Right atrium auricular region (tissue), 2 donors: ENCODE data around the gene MYO15B. TPM values are rescaled to one million over a fixed set of nuclear protein-coding genes. Genes with fewer than 3 reads are reported as not detected.

Experiments
- DNase-seq: peaks from one replicate; pipeline ENCODE4 v3.0.0-alpha.2; 2019; ENCODE audit warnings: low spot score
- H3K27ac ChIP-seq, 2 donors: fragments of 200-600 bp; sonication (generic); 1 replicate in 1 of 2; 2 replicates in 1 of 2; pipeline ENCODE4 v1.5.1; 2016 to 2019
- H3K27me3 ChIP-seq, 2 donors: fragments of 200-600 bp; sonication (generic); one replicate each; pipeline versions ENCODE4 v1.5.1 to v1.6.0; 2017 to 2019
- H3K36me3 ChIP-seq: fragments of 200-600 bp; sonication (generic); one replicate; pipeline ENCODE4 v1.5.1; 2016
- H3K4me1 ChIP-seq, 2 donors: fragments of 200-600 bp; sonication (generic); one replicate each; pipeline versions ENCODE4 v1.5.1 to v1.6.0; 2017 to 2019
- H3K4me3 ChIP-seq, 2 donors: fragments of 200-600 bp; sonication (generic); 1 replicate in 1 of 2; 2 replicates in 1 of 2; pipeline ENCODE4 v1.5.1; 2017 to 2019; ENCODE audit warnings: mild to moderate bottlenecking in 1 of 2, moderate library complexity in 1 of 2
- H3K9me3 ChIP-seq, 2 donors: fragments of 200-600 bp; sonication (generic); one replicate each; pipeline ENCODE4 v1.5.1; 2019
- total RNA-seq, 2 donors: library from RNA; depleted of rRNA; stranded (reverse); fragments of >200 nt; gene quantifications; one replicate each; pipeline ENCODE4 v1.1.0, GENCODE V29; 2016
- TF ChIP-seq, protein P1 (sequence below), 2 donors: fragments of 200-600 bp; sonication (generic); IDR thresholded peaks; one replicate each; pipeline ENCODE4 v1.5.1; 2019; ENCODE audit warnings: antibody characterized with exemption in 2 of 2

Gene MYO15B
- total RNA-seq, 2 donors from 2014 or later = 29.3 to 34.3 TPM

- TF ChIP-seq, protein P1, sequence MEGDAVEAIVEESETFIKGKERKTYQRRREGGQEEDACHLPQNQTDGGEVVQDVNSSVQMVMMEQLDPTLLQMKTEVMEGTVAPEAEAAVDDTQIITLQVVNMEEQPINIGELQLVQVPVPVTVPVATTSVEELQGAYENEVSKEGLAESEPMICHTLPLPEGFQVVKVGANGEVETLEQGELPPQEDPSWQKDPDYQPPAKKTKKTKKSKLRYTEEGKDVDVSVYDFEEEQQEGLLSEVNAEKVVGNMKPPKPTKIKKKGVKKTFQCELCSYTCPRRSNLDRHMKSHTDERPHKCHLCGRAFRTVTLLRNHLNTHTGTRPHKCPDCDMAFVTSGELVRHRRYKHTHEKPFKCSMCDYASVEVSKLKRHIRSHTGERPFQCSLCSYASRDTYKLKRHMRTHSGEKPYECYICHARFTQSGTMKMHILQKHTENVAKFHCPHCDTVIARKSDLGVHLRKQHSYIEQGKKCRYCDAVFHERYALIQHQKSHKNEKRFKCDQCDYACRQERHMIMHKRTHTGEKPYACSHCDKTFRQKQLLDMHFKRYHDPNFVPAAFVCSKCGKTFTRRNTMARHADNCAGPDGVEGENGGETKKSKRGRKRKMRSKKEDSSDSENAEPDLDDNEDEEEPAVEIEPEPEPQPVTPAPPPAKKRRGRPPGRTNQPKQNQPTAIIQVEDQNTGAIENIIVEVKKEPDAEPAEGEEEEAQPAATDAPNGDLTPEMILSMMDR (IDR thresholded peaks at IDR 0.05) = no peak
- no peaks in the 10 kb centered on the region for H3K36me3 ChIP-seq
These were observed 2.8 kb upstream of the MYO15B start for GRCh38 chr17:75584849-75585175.

GRCh38 chr17:75588596-75589011 lies 1.0 kb downstream of the MYO15B start:
- Histone ChIP-seq H3K36me3 (no peaks in the 10 kb centered on the region), H3K4me3 (peak overlapping the region; percentile 45 to 74), H3K27ac (peak overlapping the region; percentile 91 to 96), H3K27me3 (no peaks in the 10 kb centered on the region), H3K9me3 (no peaks in the 10 kb centered on the region), H3K4me1 (peaks cover 0 to 24% of the 10 kb centered on the region in 2 donors)
- DNase-seq = no peak
- TF ChIP-seq, protein P1 (IDR thresholded peaks at IDR 0.05) = no peak

More at GRCh38 chr17:75584849-75585175, 2.8 kb upstream of the MYO15B start:
- H3K4me3 ChIP-seq = no peak overlapping the region
- H3K27ac ChIP-seq = no peak overlapping the region
- H3K9me3 ChIP-seq = no peaks in the 10 kb centered on the region
- no peak for DNase-seq
- H3K27me3 ChIP-seq = no peaks in the 10 kb centered on the region
- H3K4me1 ChIP-seq = peaks cover 0 to 16% of the 10 kb centered on the region in 2 donors

DNA sequence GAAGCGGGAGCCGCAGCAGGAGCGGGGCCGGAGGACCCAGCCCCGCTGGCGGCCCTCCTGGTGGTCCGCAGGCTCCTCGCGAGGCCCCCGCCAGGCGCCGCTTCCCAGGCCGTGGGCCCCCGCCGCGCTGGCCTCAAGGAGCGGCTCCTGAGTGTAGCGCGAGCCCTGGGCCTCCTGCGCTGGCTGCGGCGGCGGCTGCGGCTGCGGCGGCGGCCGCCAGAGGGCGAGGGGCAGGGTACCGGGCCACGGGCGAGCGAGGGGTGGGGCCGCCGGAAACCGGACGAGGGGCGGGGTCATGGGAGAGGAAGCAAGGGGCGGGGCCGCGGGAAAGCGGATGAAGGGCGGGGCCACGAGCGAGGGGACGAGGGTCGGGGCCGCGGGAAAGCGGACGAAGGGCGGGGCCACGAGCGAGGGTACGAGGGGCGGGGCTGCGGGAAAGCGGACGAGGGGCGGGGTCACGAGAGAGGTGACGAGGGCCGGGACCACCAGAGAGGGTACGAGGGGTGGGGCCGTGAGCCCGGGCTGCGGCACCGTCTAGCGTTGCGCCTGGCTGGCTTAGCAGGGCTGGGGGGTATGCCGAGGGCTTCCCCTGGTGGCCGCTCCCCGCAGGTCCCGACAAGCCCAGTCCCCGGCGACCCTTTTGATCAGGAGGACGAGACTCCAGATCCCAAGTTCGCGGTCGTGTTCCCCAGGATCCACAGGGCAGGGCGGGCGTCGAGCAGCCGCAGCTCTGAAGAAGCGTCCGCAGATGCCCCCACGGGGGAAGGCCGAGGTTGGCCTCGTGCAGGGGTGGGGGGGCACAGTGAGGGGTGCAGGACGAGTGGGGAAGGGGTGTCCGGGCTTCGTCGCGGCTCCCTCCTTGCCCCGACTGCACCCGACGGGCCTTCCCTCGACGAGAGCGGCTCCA lies 1.7 kb downstream of the MYO15B start:
- H3K9me3 ChIP-seq = no peaks in the 10 kb centered on the region
- TF ChIP-seq, protein P1 (IDR thresholded peaks at IDR 0.05) = peak; percentile 56 to 82
- no peaks in the 10 kb centered on the region for H3K27me3 ChIP-seq
- DNase-seq = peak; percentile 84
- no peaks in the 10 kb centered on the region for H3K36me3 ChIP-seq
- H3K4me3 ChIP-seq = peak overlapping the region; percentile 45 to 74
- H3K27ac ChIP-seq = peak overlapping the region; percentile 91 to 96
- peaks cover 0 to 24% of the 10 kb centered on the region in 2 donors for H3K4me1 ChIP-seq

GRCh38 chr17:75589919-75590303 lies 2.3 kb downstream of the MYO15B start:
- Histone ChIP-seq H3K27ac (peak overlapping the region; percentile 91 to 96), H3K4me3 (peak overlapping the region in 1 of 2 donors; percentile 74)
- TF ChIP-seq, protein P1 (IDR thresholded peaks at IDR 0.05) = no peak

GRCh38 chr17:75590314-75590761 lies 2.7 kb downstream of the MYO15B start:
- H3K27me3 ChIP-seq = no peaks in the 10 kb centered on the region
- H3K4me1 ChIP-seq = peaks cover 0 to 24% of the 10 kb centered on the region in 2 donors
- no peaks in the 10 kb centered on the region for H3K9me3 ChIP-seq
- no peaks in the 10 kb centered on the region for H3K36me3 ChIP-seq
- H3K4me3 ChIP-seq = peak overlapping the region in 1 of 2 donors; percentile 74
- TF ChIP-seq, protein P1 (IDR thresholded peaks at IDR 0.05) = no peak
- DNase-seq = no peak
- H3K27ac ChIP-seq = no peak overlapping the region

More at GRCh38 chr17:75589919-75590303, 2.3 kb downstream of the MYO15B start:
- no peaks in the 10 kb centered on the region for H3K36me3 ChIP-seq
- H3K9me3 ChIP-seq = no peaks in the 10 kb centered on the region
- H3K4me1 ChIP-seq = peaks cover 0 to 24% of the 10 kb centered on the region in 2 donors
- DNase-seq = no peak
- no peaks in the 10 kb centered on the region for H3K27me3 ChIP-seq
